ENCODE data around the gene NHEJ1. TPM values are rescaled to one million over a fixed set of nuclear protein-coding genes. Genes with fewer than 3 reads are reported as not detected.

The NHEJ1 gene
- polyA plus RNA-seq, 1 of the 3 experiments (the other 2 are of a cell fraction): 16.3 TPM

- no peaks in the 10 kb centered on the region for H3K9me2 ChIP-seq
- no peak overlapping the region for H3K4me2 ChIP-seq
- H3K9ac ChIP-seq: no peak overlapping the region
- ChIA-PET CTCF (interaction anchor here (2.3 kb wide), 1 partner anchor 15 kb away, joined by 8 read pairs; no protein-coding TSS in a partner anchor), POLR2A (no interaction called here)
- H2AFZ ChIP-seq (ENCODE audit: low read depth): no peak overlapping the region
- H3K36me3 ChIP-seq (replicated peaks in 1 of 2; ENCODE audit: control insufficient read depth in 1 of 2, insufficient read depth in 2 of 2, low read length in 1 of 2): peaks cover 26 to 28% of the 10 kb centered on the region in 2 experiments
- H4K20me1 ChIP-seq (ENCODE audit: insufficient read depth): no peaks in the 10 kb centered on the region
- peaks cover 13% of the 10 kb centered on the region for H3F3A ChIP-seq (replicated peaks; ENCODE audit: insufficient read depth)
- H3K4me3 ChIP-seq (ENCODE audit: low read depth in 2 of 2, low read length in 1 of 2): no peak overlapping the region
- TF ChIP-seq CTCF (IDR thresholded peaks at IDR 0.05) (no peak), TEAD4 (IDR thresholded peaks at IDR 0.05; ENCODE audit: borderline replicate concordance, insufficient read depth) (no peak), CHD2 (IDR thresholded peaks at IDR 0.05; ENCODE audit: low read length, partially characterized antibody) (no peak), NRF1 (IDR thresholded peaks at IDR 0.05; ENCODE audit: low read depth, low read length) (no peak), GATA2 (CRISPR knock-in tag; IDR thresholded peaks at IDR 0.05) (no peak), FOXM1 (IDR thresholded peaks at IDR 0.05; ENCODE audit: low read depth) (no peak), FOXJ3 (CRISPR knock-in tag; IDR thresholded peaks at IDR 0.05) (no peak), MXI1 (IDR thresholded peaks at IDR 0.05; ENCODE audit: low read depth, low read length) (no peak), JUND (IDR thresholded peaks at IDR 0.05) (no peak), REST (IDR thresholded peaks at IDR 0.05; ENCODE audit: low read depth, low read length) (no peak), IRF3 (IDR thresholded peaks at IDR 0.05; ENCODE audit: low read depth, low read length) (no peak), USF1 (IDR thresholded peaks at IDR 0.05; ENCODE audit: borderline replicate concordance, low read depth) (no peak), NFIC (IDR thresholded peaks at IDR 0.05; ENCODE audit: borderline replicate concordance) (no peak), TAF1 (IDR thresholded peaks at IDR 0.05; ENCODE audit: borderline replicate concordance, low read depth, low read length) (no peak)
- no peaks in the 10 kb centered on the region for H3K9me3 ChIP-seq
- H3K79me2 ChIP-seq (ENCODE audit: insufficient read depth): no peaks in the 10 kb centered on the region
- 88% methylated on average over 7 of the region's 7 CpGs for WGBS (ENCODE audit: low lambda C conversion rate)
- DNase-seq: no peak
- H3K27me3 ChIP-seq (ENCODE audit: insufficient read depth): no peaks in the 10 kb centered on the region
- no peaks in the 10 kb centered on the region for H3K4me1 ChIP-seq (ENCODE audit: control insufficient read depth in 1 of 2, insufficient read depth in 2 of 2, low read depth in 1 of 2, low read length in 1 of 2)
- H3K27ac ChIP-seq (ENCODE audit: low read depth in 2 of 2, low read length in 1 of 2): no peak overlapping the region
These were observed 26.3 kb upstream of the NHEJ1 start for GRCh38 chr2:219186754-219187456.
